Common myeloid progenitor, CD34-positive (primary cell): Measurements from ENCODE around the gene CDC42EP5.
"Not testable (repeated sequence)": the region's sequence is repeated elsewhere in the genome, so short reads cannot be mapped to it uniquely, and the experiment has no call there.

Experiments used
- CTCF ChIA-PET: fragments of 350-600 bp; sonication (Branson Sonifier 250); formaldehyde crosslinking; loops from one replicate; lab custom pipeline; 2021; ENCODE audit warnings: antibody characterized with exemption; lab: Charles Lee
- POLR2A ChIA-PET: fragments of 350-600 bp; sonication (Branson Sonifier 250); formaldehyde crosslinking; loops from one replicate; lab custom pipeline; 2021; ENCODE audit warnings: antibody characterized with exemption; lab: Charles Lee
- DNase-seq, 3 donors: peaks; one replicate each; pipeline versions ENCODE4 v3.0.0 to v3.0.0-alpha.2; 2013
- H3K27ac ChIP-seq, 2 experiments: 1 replicate in 1 of 2; 2 replicates in 1 of 2; pipeline ENCODE4 v1.7.0; 2013; ENCODE audit warnings: inconsistent platforms in 2 of 2, low read length in 2 of 2, mild to moderate bottlenecking in 2 of 2, low read depth in 1 of 2, moderate library complexity in 1 of 2; ENCODE audit not compliant: severe bottlenecking in 2 of 2, insufficient read depth in 1 of 2, poor library complexity in 1 of 2
- H3K27me3 ChIP-seq, 5 experiments: replicated peaks in 2 of 5; 1 replicate in 3 of 5; 2 replicates in 2 of 5; pipeline versions ENCODE4 v1.6.1 to v1.7.0; 2013; ENCODE audit warnings: low read length in 4 of 5, mild to moderate bottlenecking in 2 of 5, moderate library complexity in 2 of 5, inconsistent platforms in 1 of 5; ENCODE audit not compliant: insufficient read depth in 5 of 5, control insufficient read depth in 4 of 5
- H3K36me3 ChIP-seq, 4 experiments: 1 replicate in 2 of 4; 2 replicates in 2 of 4; pipeline versions ENCODE4 v1.6.1 to v1.7.0; 2013; ENCODE audit warnings: low read length in 3 of 4, control low read depth in 1 of 4, mild to moderate bottlenecking in 1 of 4; ENCODE audit not compliant: control insufficient read depth in 4 of 4, insufficient read depth in 4 of 4
- H3K4me1 ChIP-seq, 4 experiments: 1 replicate in 3 of 4; 2 replicates in 1 of 4; pipeline versions ENCODE4 v1.6.1 to v1.7.1; 2013; ENCODE audit warnings: low read length in 3 of 4, mild to moderate bottlenecking in 3 of 4, control low read depth in 1 of 4, inconsistent platforms in 1 of 4, moderate library complexity in 1 of 4; ENCODE audit not compliant: control insufficient read depth in 4 of 4, insufficient read depth in 4 of 4; ENCODE audit errors: control extremely low read depth in 1 of 4
- H3K4me3 ChIP-seq, 7 experiments: 1 replicate in 4 of 7; 2 replicates in 3 of 7; pipeline versions ENCODE4 v1.5.1 to v1.7.0; 2013; ENCODE audit warnings: mild to moderate bottlenecking in 7 of 7, low read length in 6 of 7, moderate library complexity in 6 of 7, inconsistent platforms in 2 of 7, low read depth in 2 of 7, control low read depth in 1 of 7; ENCODE audit not compliant: insufficient read depth in 4 of 7, control insufficient read depth in 1 of 7; ENCODE audit errors: extremely low read depth in 1 of 7
- H3K9me3 ChIP-seq, 5 experiments: 1 replicate in 4 of 5; 2 replicates in 1 of 5; pipeline versions ENCODE4 v1.6.1 to v1.7.1; 2013; ENCODE audit warnings: low read length in 4 of 5, mild to moderate bottlenecking in 2 of 5, inconsistent platforms in 1 of 5, low read depth in 1 of 5, moderate library complexity in 1 of 5; ENCODE audit not compliant: control insufficient read depth in 4 of 5, insufficient read depth in 2 of 5; ENCODE audit errors: control extremely low read depth in 1 of 5
- WGBS: methylation state at CpG from one replicate; pipeline ENCODE4 v1.1.5; 2013; ENCODE audit not compliant: insufficient coverage; 5-methylcytosine and 5-hydroxymethylcytosine counted together

Gene CDC42EP5

GRCh38 chr19:54498451-54498772 is 25.3 kb upstream of the CDC42EP5 start:
- Histone ChIP-seq H3K27me3 (peaks cover 0 to 13% (median 6%) of the 10 kb centered on the region in 5 experiments), H3K4me3 (peak overlapping the region in 3 of 7 experiments; percentile 43 to 69 (median 48))
- POLR2A ChIA-PET, H3K4me1 ChIP-seq, CTCF ChIA-PET, H3K27ac ChIP-seq, H3K36me3 ChIP-seq, H3K9me3 ChIP-seq, DNase-seq: not testable (repeated sequence)
- WGBS = 72% methylated on average over 3 of the region's 9 CpGs

GRCh38 chr19:54497747-54498450 is 24.8 kb upstream of the CDC42EP5 start:
- peaks cover 0 to 13% (median 6%) of the 10 kb centered on the region in 5 experiments for H3K27me3 ChIP-seq
- H3K9me3 ChIP-seq, CTCF ChIA-PET, H3K4me1 ChIP-seq, H3K36me3 ChIP-seq, POLR2A ChIA-PET, H3K27ac ChIP-seq: not testable (repeated sequence)
- H3K4me3 ChIP-seq = peak overlapping the region in 3 of 7 experiments; percentile 43 to 69 (median 48)
- WGBS = 70% methylated on average over 2 of the region's 15 CpGs
- peak in 2 of 3 donors; percentile 33 to 58 for DNase-seq

- POLR2A ChIA-PET = interaction anchor here (0.6 kb wide), 2 partner anchors 157 to 554 kb away, joined by 3 read pairs; no protein-coding TSS in a partner anchor
- WGBS = 67% methylated on average over 2 of the region's 5 CpGs
These were observed 22.2 kb upstream of the CDC42EP5 start for GRCh38 chr19:54495284-54495683.

GRCh38 chr19:54493967-54494585 is 21.0 kb upstream of the CDC42EP5 start:
- H3K4me1 ChIP-seq = no peaks in the 10 kb centered on the region
- H3K9me3 ChIP-seq = no peaks in the 10 kb centered on the region
- no peaks in the 10 kb centered on the region for H3K36me3 ChIP-seq
- H3K27me3 ChIP-seq = peaks cover 0 to 25% (median 12%) of the 10 kb centered on the region in 5 experiments
- ChIA-PET POLR2A (no interaction called here), CTCF (interaction anchor here (1.1 to 1.8 kb wide), 2 partner anchors 9 to 16 kb away, joined by 4 read pairs; no protein-coding TSS in a partner anchor)
- H3K27ac ChIP-seq = no peak overlapping the region
- 76% methylated on average over 10 of the region's 10 CpGs for WGBS
- no peak for DNase-seq
- no peak overlapping the region for H3K4me3 ChIP-seq

More at GRCh38 chr19:54495284-54495683, 22.2 kb upstream of the CDC42EP5 start:
- not testable (repeated sequence) for DNase-seq, H3K4me1 ChIP-seq, H3K9me3 ChIP-seq, H3K4me3 ChIP-seq, H3K27ac ChIP-seq, H3K36me3 ChIP-seq
- CTCF ChIA-PET = interaction anchor here (1.0 to 1.3 kb wide), 2 partner anchors 30 to 179 kb away, joined by 3 read pairs; no protein-coding TSS in a partner anchor
- H3K27me3 ChIP-seq = peaks cover 0 to 17% (median 7%) of the 10 kb centered on the region in 5 experiments

- CTCF ChIA-PET = interaction anchor here (1.1 to 1.8 kb wide), 2 partner anchors 8 to 15 kb away, joined by 4 read pairs; no protein-coding TSS in a partner anchor
- H3K4me3 ChIP-seq = not testable (repeated sequence)
- 100% methylated on average over 4 of the region's 5 CpGs for WGBS
These were observed 20.0 kb upstream of the CDC42EP5 start for GRCh38 chr19:54493056-54493455.

GRCh38 chr19:54492568-54492967 is 19.5 kb upstream of the CDC42EP5 start:
- 87% methylated on average over 13 of the region's 18 CpGs for WGBS
- no peak overlapping the region for H3K4me3 ChIP-seq
- H3K9me3 ChIP-seq = no peaks in the 10 kb centered on the region
- ChIA-PET CTCF (no interaction called here), POLR2A (no interaction called here)
- H3K4me1 ChIP-seq = no peaks in the 10 kb centered on the region
- peaks cover 0 to 24% (median 12%) of the 10 kb centered on the region in 5 experiments for H3K27me3 ChIP-seq
- no peak overlapping the region for H3K27ac ChIP-seq
- no peaks in the 10 kb centered on the region for H3K36me3 ChIP-seq
- DNase-seq = no peak

More at GRCh38 chr19:54493056-54493455, 20.0 kb upstream of the CDC42EP5 start:
- peaks cover 0 to 24% (median 12%) of the 10 kb centered on the region in 5 experiments for H3K27me3 ChIP-seq
- H3K9me3 ChIP-seq, H3K36me3 ChIP-seq, H3K4me1 ChIP-seq, H3K27ac ChIP-seq, POLR2A ChIA-PET, DNase-seq: not testable (repeated sequence)

- Histone ChIP-seq H3K4me3 (no peak overlapping the region), H3K4me1 (no peaks in the 10 kb centered on the region), H3K27ac (no peak overlapping the region), H3K36me3 (no peaks in the 10 kb centered on the region), H3K27me3 (peaks cover 0 to 23% (median 12%) of the 10 kb centered on the region in 5 experiments), H3K9me3 (no peaks in the 10 kb centered on the region)
- CTCF ChIA-PET = no interaction called here
- DNase-seq = no peak
- POLR2A ChIA-PET = no interaction called here
- WGBS = 69% methylated on average over 8 of the region's 9 CpGs
These were observed 16.7 kb upstream of the CDC42EP5 start for GRCh38 chr19:54489766-54490165.
